Measurements from ENCODE around the gene PDE8A.

Gene PDE8A

DNA sequence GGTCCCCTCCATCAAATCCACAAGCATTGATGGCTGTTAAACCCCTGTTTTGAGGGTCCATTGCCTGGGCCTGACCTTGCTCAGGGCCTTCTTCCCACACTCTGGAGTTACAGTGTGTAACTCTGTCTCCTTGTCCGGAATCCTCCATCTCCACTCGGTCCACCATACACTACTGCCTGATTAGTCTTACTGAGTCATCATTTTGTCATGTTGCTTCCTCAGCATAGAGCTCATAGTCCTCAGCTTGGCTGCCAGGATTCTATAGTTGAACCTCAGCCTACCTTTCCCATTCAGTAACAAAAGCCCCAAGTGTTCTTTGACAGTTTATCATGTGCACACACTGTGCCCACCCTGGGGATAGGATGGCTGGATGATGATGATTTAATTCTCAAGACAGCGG is 113.0 kb downstream of the PDE8A start:
- Histone ChIP-seq H3K9me2 (replicated peaks; ENCODE audit: insufficient read depth, low read length) (no peaks in the 10 kb centered on the region), H2AFZ (ENCODE audit: low read length) (no peak overlapping the region), H3K4me3 (ENCODE audit: low read length) (no peak overlapping the region), H3K79me2 (ENCODE audit: low read length) (no peaks in the 10 kb centered on the region), H3K9me3 (replicated peaks; ENCODE audit: insufficient read depth, low read length) (no peaks in the 10 kb centered on the region), H3K4me1 (ENCODE audit: low read length) (no peaks in the 10 kb centered on the region), H3F3A (ENCODE audit: insufficient read depth, low read length) (no peaks in the 10 kb centered on the region), H3K4me2 (ENCODE audit: low read depth, low read length) (no peak overlapping the region), H3K27ac (ENCODE audit: low read length) (no peak overlapping the region), H3K27me3 (replicated peaks; ENCODE audit: insufficient read depth, low read length) (no peaks in the 10 kb centered on the region), H3K9ac (ENCODE audit: low read length) (no peak overlapping the region), H3K36me3 (replicated peaks; ENCODE audit: insufficient read depth, low read length) (no peaks in the 10 kb centered on the region), H4K20me1 (ENCODE audit: insufficient read depth, low read length) (no peaks in the 10 kb centered on the region)
- no peak for DNase-seq
- TF ChIP-seq EZH2 (optimal IDR thresholded peaks at IDR 0.05; ENCODE audit: low read depth, low read length) (no peak), EZH2phosphoT487 (IDR thresholded peaks at IDR 0.05; ENCODE audit: low read length) (no peak)
- TF ChIP-seq, protein P1, sequence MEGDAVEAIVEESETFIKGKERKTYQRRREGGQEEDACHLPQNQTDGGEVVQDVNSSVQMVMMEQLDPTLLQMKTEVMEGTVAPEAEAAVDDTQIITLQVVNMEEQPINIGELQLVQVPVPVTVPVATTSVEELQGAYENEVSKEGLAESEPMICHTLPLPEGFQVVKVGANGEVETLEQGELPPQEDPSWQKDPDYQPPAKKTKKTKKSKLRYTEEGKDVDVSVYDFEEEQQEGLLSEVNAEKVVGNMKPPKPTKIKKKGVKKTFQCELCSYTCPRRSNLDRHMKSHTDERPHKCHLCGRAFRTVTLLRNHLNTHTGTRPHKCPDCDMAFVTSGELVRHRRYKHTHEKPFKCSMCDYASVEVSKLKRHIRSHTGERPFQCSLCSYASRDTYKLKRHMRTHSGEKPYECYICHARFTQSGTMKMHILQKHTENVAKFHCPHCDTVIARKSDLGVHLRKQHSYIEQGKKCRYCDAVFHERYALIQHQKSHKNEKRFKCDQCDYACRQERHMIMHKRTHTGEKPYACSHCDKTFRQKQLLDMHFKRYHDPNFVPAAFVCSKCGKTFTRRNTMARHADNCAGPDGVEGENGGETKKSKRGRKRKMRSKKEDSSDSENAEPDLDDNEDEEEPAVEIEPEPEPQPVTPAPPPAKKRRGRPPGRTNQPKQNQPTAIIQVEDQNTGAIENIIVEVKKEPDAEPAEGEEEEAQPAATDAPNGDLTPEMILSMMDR (IDR thresholded peaks at IDR 0.05; ENCODE audit: low read length), result no peak

DNA sequence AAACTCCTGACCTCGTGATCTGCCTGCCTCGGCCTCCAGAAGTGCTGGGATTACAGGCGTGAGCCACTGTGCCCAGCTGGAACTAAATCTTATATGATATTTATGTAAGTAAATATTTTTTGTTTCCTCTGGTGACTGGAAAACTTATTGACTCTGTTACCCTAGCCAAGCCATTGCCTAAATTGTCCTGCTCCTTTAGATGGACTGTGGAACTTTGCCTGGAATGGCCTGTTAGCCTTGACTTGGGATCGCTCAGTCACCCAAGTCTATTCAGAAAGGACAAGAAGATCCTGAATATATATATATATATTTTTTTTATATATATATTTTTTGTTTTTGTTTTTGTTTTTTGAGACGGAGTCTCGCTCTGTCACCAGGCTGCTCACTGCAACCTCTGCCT is 113.9 kb downstream of the PDE8A start:
- no peaks in the 10 kb centered on the region for H3K9me3 ChIP-seq (replicated peaks; ENCODE audit: insufficient read depth, low read length)
- no peak overlapping the region for H3K9ac ChIP-seq (ENCODE audit: low read length)
- H3K27me3 ChIP-seq (replicated peaks; ENCODE audit: insufficient read depth, low read length), result no peaks in the 10 kb centered on the region
- H3F3A ChIP-seq (ENCODE audit: insufficient read depth, low read length), result no peaks in the 10 kb centered on the region
- H3K9me2 ChIP-seq (replicated peaks; ENCODE audit: insufficient read depth, low read length), result no peaks in the 10 kb centered on the region
- no peak overlapping the region for H3K4me3 ChIP-seq (ENCODE audit: low read length)
- DNase-seq, result no peak
- H3K27ac ChIP-seq (ENCODE audit: low read length), result no peak overlapping the region
- TF ChIP-seq EZH2 (optimal IDR thresholded peaks at IDR 0.05; ENCODE audit: low read depth, low read length), result no peak
- TF ChIP-seq, protein P1 (IDR thresholded peaks at IDR 0.05; ENCODE audit: low read length), result no peak
- TF ChIP-seq EZH2phosphoT487 (IDR thresholded peaks at IDR 0.05; ENCODE audit: low read length), result no peak
- no peak overlapping the region for H3K4me2 ChIP-seq (ENCODE audit: low read depth, low read length)
- no peak overlapping the region for H2AFZ ChIP-seq (ENCODE audit: low read length)
- no peaks in the 10 kb centered on the region for H3K36me3 ChIP-seq (replicated peaks; ENCODE audit: insufficient read depth, low read length)
- H4K20me1 ChIP-seq (ENCODE audit: insufficient read depth, low read length), result no peaks in the 10 kb centered on the region
- H3K4me1 ChIP-seq (ENCODE audit: low read length), result peaks cover 6% of the 10 kb centered on the region
- no peaks in the 10 kb centered on the region for H3K79me2 ChIP-seq (ENCODE audit: low read length)

DNA sequence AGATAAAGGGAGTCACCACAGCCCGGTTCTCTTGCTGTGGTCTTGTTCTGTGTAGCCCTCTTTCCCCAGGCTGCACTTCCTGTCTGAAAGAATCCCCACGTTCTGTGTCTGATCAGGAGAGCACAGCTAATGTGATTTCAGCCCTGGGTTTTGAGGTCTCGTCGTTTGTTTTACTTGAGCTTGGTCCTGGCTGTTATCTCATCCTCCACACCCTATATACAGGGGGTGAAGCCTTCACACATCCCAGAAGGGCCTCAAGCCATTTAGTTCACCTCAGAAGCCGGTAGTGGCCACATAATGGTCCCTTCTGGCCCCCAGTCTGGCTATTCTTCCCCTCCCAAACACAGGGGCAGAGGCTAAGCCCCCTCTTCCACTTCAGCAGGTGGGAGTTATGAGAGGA is 115.6 kb downstream of the PDE8A start:
- TF ChIP-seq, protein P1 (IDR thresholded peaks at IDR 0.05; ENCODE audit: low read length), result no peak
- TF ChIP-seq EZH2phosphoT487 (IDR thresholded peaks at IDR 0.05; ENCODE audit: low read length), result no peak
- TF ChIP-seq EZH2 (optimal IDR thresholded peaks at IDR 0.05; ENCODE audit: low read depth, low read length), result no peak
- Histone ChIP-seq H3K4me1 (ENCODE audit: low read length) (peaks cover 8% of the 10 kb centered on the region), H3K9ac (ENCODE audit: low read length) (no peak overlapping the region), H3K27me3 (replicated peaks; ENCODE audit: insufficient read depth, low read length) (no peaks in the 10 kb centered on the region), H2AFZ (ENCODE audit: low read length) (no peak overlapping the region), H3K9me3 (replicated peaks; ENCODE audit: insufficient read depth, low read length) (no peaks in the 10 kb centered on the region), H3K4me2 (ENCODE audit: low read depth, low read length) (no peak overlapping the region), H3K79me2 (ENCODE audit: low read length) (no peaks in the 10 kb centered on the region), H4K20me1 (ENCODE audit: insufficient read depth, low read length) (no peaks in the 10 kb centered on the region), H3K9me2 (replicated peaks; ENCODE audit: insufficient read depth, low read length) (no peaks in the 10 kb centered on the region), H3K36me3 (replicated peaks; ENCODE audit: insufficient read depth, low read length) (no peaks in the 10 kb centered on the region), H3K27ac (ENCODE audit: low read length) (no peak overlapping the region), H3F3A (ENCODE audit: insufficient read depth, low read length) (no peaks in the 10 kb centered on the region), H3K4me3 (ENCODE audit: low read length) (no peak overlapping the region)
- no peak for DNase-seq
